HepG2 (cell line): ENCODE measurements around the gene CARHSP1. TPM values are rescaled to one million over a fixed set of nuclear protein-coding genes. Genes with fewer than 3 reads are reported as not detected.
A peak's percentile ranks its signal among the peaks of the same experiment; 100 is the strongest.

ENCODE experiments used
- ARID4A ChIP-seq: sonication (generic); formaldehyde crosslinking; IDR thresholded peaks from 2 replicates; pipeline ENCODE4 v1.5.0; 2020; ENCODE audit warnings: mild to moderate bottlenecking, missing genetic modification reagents, borderline replicate concordance
- FIP1L1 ChIP-seq: fragments of 200-400 bp; formaldehyde crosslinking; IDR thresholded peaks from 2 replicates; pipeline ENCODE4 v1.6.1; 2018; ENCODE audit warnings: low read depth, mild to moderate bottlenecking, low read length, moderate library complexity, borderline replicate concordance; ENCODE audit not compliant: insufficient read depth
- HIVEP1 ChIP-seq: sonication (generic); formaldehyde crosslinking; IDR thresholded peaks from 2 replicates; pipeline ENCODE4 v1.4.0; 2020; ENCODE audit warnings: mild to moderate bottlenecking, missing genetic modification reagents
- KLF13 ChIP-seq: sonication (generic); formaldehyde crosslinking; IDR thresholded peaks from 2 replicates; pipeline ENCODE4 v1.4.0; 2020; ENCODE audit warnings: mild to moderate bottlenecking, missing genetic modification reagents
- LCORL ChIP-seq, 2 experiments: fragments of 450-650 bp in 1 of 2; sonication (generic) in 1 of 2; formaldehyde crosslinking in 1 of 2; IDR thresholded peaks; 2 replicates each; pipeline versions ENCODE4 v1.5.0 to v1.6.1; 2017 to 2020; ENCODE audit warnings: antibody characterized with exemption in 1 of 2, missing genetic modification reagents in 1 of 2
- MED1 ChIP-seq: sonication (generic); formaldehyde crosslinking; IDR thresholded peaks from 2 replicates; pipeline ENCODE4 v1.4.0; 2020; ENCODE audit warnings: missing genetic modification reagents
- PTBP1 ChIP-seq: fragments of 200-400 bp; formaldehyde crosslinking; IDR thresholded peaks from 2 replicates; pipeline ENCODE4 v1.6.1; 2018; ENCODE audit warnings: low read length, low read depth; ENCODE audit not compliant: poor library complexity, severe bottlenecking
- RBAK ChIP-seq: sonication (generic); formaldehyde crosslinking; IDR thresholded peaks from 2 replicates; pipeline ENCODE4 v1.5.1; 2020; ENCODE audit warnings: mild to moderate bottlenecking, missing genetic modification reagents
- RXRB ChIP-seq: IDR thresholded peaks from 2 replicates; pipeline ENCODE4 v1.6.1; 2016; ENCODE audit warnings: borderline replicate concordance, missing genetic modification reagents, missing compliant biosample characterization
- SALL1 ChIP-seq: sonication (generic); formaldehyde crosslinking; IDR thresholded peaks from 2 replicates; pipeline ENCODE4 v1.8.0; 2022; ENCODE audit warnings: mild to moderate bottlenecking, missing genetic modification reagents
- SNAPC5 ChIP-seq: sonication (generic); formaldehyde crosslinking; IDR thresholded peaks from 2 replicates; pipeline ENCODE4 v1.8.1; 2023; ENCODE audit warnings: mild to moderate bottlenecking, missing genetic modification reagents, borderline replicate concordance
- TEAD3 ChIP-seq: optimal IDR thresholded peaks from 2 replicates; pipeline ENCODE3; 2016; ENCODE audit warnings: borderline replicate concordance
- TGIF2 ChIP-seq: IDR thresholded peaks from 2 replicates; pipeline ENCODE4 v1.6.1; 2016; ENCODE audit warnings: control low read depth, missing compliant biosample characterization
- YEATS4 ChIP-seq: sonication (generic); formaldehyde crosslinking; IDR thresholded peaks from 2 replicates; pipeline ENCODE4 v1.4.0; 2020; ENCODE audit warnings: missing genetic modification reagents, borderline replicate concordance
- ZNF30 ChIP-seq: sonication (generic); formaldehyde crosslinking; IDR thresholded peaks from 2 replicates; pipeline ENCODE4 v1.5.0; 2020; ENCODE audit warnings: mild to moderate bottlenecking, missing genetic modification reagents
- ZNF646 ChIP-seq: sonication (generic); formaldehyde crosslinking; IDR thresholded peaks from 2 replicates; pipeline ENCODE4 v1.9.0; 2021; ENCODE audit warnings: mild to moderate bottlenecking, missing genetic modification reagents
- ZNF775 ChIP-seq: sonication (generic); formaldehyde crosslinking; IDR thresholded peaks from 2 replicates; pipeline ENCODE4 v1.4.0; 2020; ENCODE audit warnings: missing genetic modification reagents, mild to moderate bottlenecking, moderate library complexity, borderline replicate concordance
- polyA plus RNA-seq, 8 experiments: library from polyadenylated mRNA; depleted of rRNA in 3 of 8; stranded (reverse) in 7 of 8; unstranded in 1 of 8; fragments of >200 nt; fragmentation: Illumina TruSeq in 4 of 8; extraction: Trizol in 4 of 8; gene quantifications; 2 replicates each; pipeline versions ENCODE4 v1.2.1 to v1.2.3, GENCODE V29; 2011 to 2016; ENCODE audit warnings: low read depth in 4 of 8, missing spikeins in 1 of 8, mixed read lengths in 1 of 8; ENCODE audit not compliant: insufficient read depth in 1 of 8
- total RNA-seq, 5 experiments: library from RNA; depleted of rRNA; stranded (reverse); fragments of >200 nt; fragmentation: Illumina TruSeq; extraction: Trizol; gene quantifications; 2 replicates each; pipeline ENCODE4 v1.2.3, GENCODE V29; 2016; ENCODE audit warnings: low read depth in 1 of 5

CARHSP1 gene
- total and polyA plus RNA-seq, 2 of the 13 experiments (the other 11 are each of a cell fraction or from before 2014, with no cell fraction given) = 173 to 345 TPM

- TF ChIP-seq ZNF646 (CRISPR knock-in tag) = no peak; the same call in none of the 2 replicates
- peak; percentile 74 for TF ChIP-seq TGIF2
- TF ChIP-seq FIP1L1 = no peak
- no peak; the same call in 1 of the 2 replicates for TF ChIP-seq YEATS4
- peak; percentile 65; the same call in 1 of the 2 replicates for TF ChIP-seq RBAK (CRISPR knock-in tag)
- TF ChIP-seq PTBP1 = peak; percentile 60
- TF ChIP-seq KLF13 = peak; percentile 84; the same call in 1 of the 2 replicates
- TF ChIP-seq MED1 (CRISPR knock-in tag) = no peak
- peak; percentile 84; the same call in 1 of the 2 replicates for TF ChIP-seq ARID4A (CRISPR knock-in tag)
- peak; percentile 57; the same call in 1 of the 2 replicates for TF ChIP-seq SNAPC5 (CRISPR knock-in tag)
- no peak for TF ChIP-seq RXRB (CRISPR knock-in tag)
- 0 out of 2 replicates have a peak, but pooled peaks have one; percentile 89 for TF ChIP-seq ZNF30
- no peak; the same call in 1 of the 2 replicates for TF ChIP-seq ZNF775 (CRISPR knock-in tag)
- TF ChIP-seq SALL1 = peak; percentile 72
- no peak for TF ChIP-seq TEAD3 (CRISPR knock-in tag)
- TF ChIP-seq HIVEP1 (CRISPR knock-in tag) = peak; percentile 71; the same call in 1 of the 2 replicates
- TF ChIP-seq LCORL (IDR thresholded peaks at IDR 0.05) = no peak
- no peak; the same call in 1 of the 2 replicates for TF ChIP-seq LCORL (CRISPR knock-in tag; IDR thresholded peaks at IDR 0.05)
These were observed at the start of gene CARHSP1 (continued) for GRCh38 chr16:8868416-8869211.
